D721Med (cell line): ENCODE measurements around the gene KRT80.

ENCODE experiments used
- DNase-seq: peaks from one replicate; pipeline ENCODE4 v3.0.0; 2011; ENCODE audit warnings: low spot score; ENCODE audit not compliant: insufficient read length
- FAIRE-seq: peaks from 2 replicates; lab custom pipeline; 2011; peaks lifted over from hg19 to GRCh38; lab: Jason Lieb, UNC
- CTCF ChIP-seq: IDR thresholded peaks from 2 replicates; pipeline ENCODE4 v1.5.1; 2012; ENCODE audit warnings: mild to moderate bottlenecking, control low read depth; ENCODE audit not compliant: insufficient read depth; ENCODE audit errors: missing control alignments

KRT80 gene

GRCh38 chr12:52232203-52232673, 40.4 kb upstream of the KRT80 start:
- no peak for TF ChIP-seq CTCF
- FAIRE-seq (no peak), DNase-seq (no peak)

GRCh38 chr12:52231305-52232202, 39.7 kb upstream of the KRT80 start:
- DNase-seq = no peak
- no peak for FAIRE-seq
- no peak for TF ChIP-seq CTCF

- TF ChIP-seq CTCF = no peak
- no peak for DNase-seq
- FAIRE-seq = no peak
Measured at GRCh38 chr12:52230364-52231281, 38.8 kb upstream of the KRT80 start.

GRCh38 chr12:52229836-52230343, 38.1 kb upstream of the KRT80 start:
- FAIRE-seq = no peak
- no peak for TF ChIP-seq CTCF
- no peak for DNase-seq

GRCh38 chr12:52228931-52229330, 37.1 kb upstream of the KRT80 start:
- DNase-seq (no peak), FAIRE-seq (no peak)
- TF ChIP-seq CTCF = no peak

GRCh38 chr12:52228366-52228765, 36.6 kb upstream of the KRT80 start:
- FAIRE-seq = no peak

More at GRCh38 chr12:52228366-52228765, 36.6 kb upstream of the KRT80 start:
- TF ChIP-seq CTCF = no peak
- DNase-seq = no peak
